WTC11 (cell line): ENCODE measurements around the gene SLC16A7. TPM values are rescaled to one million over a fixed set of nuclear protein-coding genes. Genes with fewer than 3 reads are reported as not detected.

Experiments
- ATAC-seq: fragments of 200-7000 bp; cut with Tn5 transposase; 2 replicates; pipeline ENCODE4 v1.10.0; 2021; ENCODE audit warnings: mild to moderate bottlenecking, moderate library complexity
- CTCF ChIA-PET: fragments of 300-600 bp; sonication (Branson Sonifier 250); formaldehyde crosslinking; loops from one replicate; lab custom pipeline; 2021; ENCODE audit warnings: antibody characterized with exemption; lab: Charles Lee
- POLR2A ChIA-PET: fragments of 350-600 bp; sonication (Branson Sonifier 250); formaldehyde crosslinking; loops from one replicate; lab custom pipeline; 2021; ENCODE audit warnings: antibody characterized with exemption; lab: Charles Lee
- DNase-seq: peaks from one replicate; pipeline ENCODE4 v3.0.0; 2021; ENCODE audit warnings: low spot score
- H3K27ac Mint-ChIP-seq: 2 replicates; pipeline ENCODE4 v1.8.0; 2021; ENCODE audit warnings: mixed read lengths
- H3K27me3 Mint-ChIP-seq: 2 replicates; pipeline ENCODE4 v1.8.0; 2021; ENCODE audit warnings: low read depth, mild to moderate bottlenecking, moderate library complexity, mixed read lengths
- H3K36me3 Mint-ChIP-seq: 2 replicates; pipeline ENCODE4 v1.8.0; 2021; ENCODE audit warnings: mixed read lengths
- H3K4me1 Mint-ChIP-seq: 2 replicates; pipeline ENCODE4 v1.8.0; 2022; ENCODE audit warnings: mixed read lengths
- H3K4me3 Mint-ChIP-seq: 2 replicates; pipeline ENCODE4 v1.8.0; 2021; ENCODE audit warnings: mild to moderate bottlenecking, moderate library complexity, mixed read lengths
- H3K9me3 Mint-ChIP-seq: 2 replicates; pipeline ENCODE4 v1.8.0; 2021; ENCODE audit warnings: mixed read lengths
- FOXJ3 ChIP-seq: sonication (generic); formaldehyde crosslinking; IDR thresholded peaks from 2 replicates; pipeline ENCODE4 v1.9.0; 2021; ENCODE audit warnings: missing genetic modification reagents, mild to moderate bottlenecking, borderline replicate concordance
- FOXP1 ChIP-seq: sonication (generic); formaldehyde crosslinking; IDR thresholded peaks from 2 replicates; pipeline ENCODE4 v1.8.0; 2022; ENCODE audit warnings: missing genetic modification reagents, mild to moderate bottlenecking, moderate library complexity, borderline replicate concordance
- GTF2I ChIP-seq: fragments of 250-450 bp; sonication (Bioruptor Pico); conservative IDR thresholded peaks from 2 replicates; pipeline ENCODE4 v1.4.0; 2021; ENCODE audit warnings: mild to moderate bottlenecking
- JAZF1 ChIP-seq: fragments of 250-450 bp; sonication (Bioruptor Pico); IDR thresholded peaks from 2 replicates; pipeline ENCODE4 v1.9.0; 2021; ENCODE audit warnings: moderate library complexity, mild to moderate bottlenecking, inconsistent platforms
- MYBL2 ChIP-seq: sonication (generic); formaldehyde crosslinking; IDR thresholded peaks from 2 replicates; pipeline ENCODE4 v1.8.1; 2023; ENCODE audit warnings: mild to moderate bottlenecking, moderate library complexity, missing genetic modification reagents
- RELA ChIP-seq: sonication (generic); formaldehyde crosslinking; IDR thresholded peaks from 2 replicates; pipeline ENCODE4 v1.8.1; 2022; ENCODE audit warnings: missing genetic modification reagents, mild to moderate bottlenecking, borderline replicate concordance
- SMAD3 ChIP-seq: sonication (generic); formaldehyde crosslinking; IDR thresholded peaks from 2 replicates; pipeline ENCODE4 v1.8.0; 2022; ENCODE audit warnings: missing genetic modification reagents, mild to moderate bottlenecking, borderline replicate concordance
- SMAD4 ChIP-seq: sonication (generic); formaldehyde crosslinking; IDR thresholded peaks from 2 replicates; pipeline ENCODE4 v1.8.0; 2022; ENCODE audit warnings: mild to moderate bottlenecking, missing genetic modification reagents
- TCF7 ChIP-seq: sonication (generic); formaldehyde crosslinking; IDR thresholded peaks from 2 replicates; pipeline ENCODE4 v1.8.0; 2022; ENCODE audit warnings: mild to moderate bottlenecking, low read depth, missing genetic modification reagents, moderate library complexity
- ZNF121 ChIP-seq: sonication (generic); formaldehyde crosslinking; IDR thresholded peaks from 2 replicates; pipeline ENCODE4 v1.8.0; 2023; ENCODE audit warnings: missing genetic modification reagents
- ZNF138 ChIP-seq: sonication (generic); formaldehyde crosslinking; conservative IDR thresholded peaks from 2 replicates; pipeline ENCODE4 v1.8.1; 2022; ENCODE audit warnings: mild to moderate bottlenecking, moderate library complexity, missing genetic modification reagents
- ZNF317 ChIP-seq: sonication (generic); formaldehyde crosslinking; IDR thresholded peaks from 2 replicates; pipeline ENCODE4 v1.8.1; 2023; ENCODE audit warnings: low read depth, mild to moderate bottlenecking, moderate library complexity, missing genetic modification reagents, borderline replicate concordance
- ZNF416 ChIP-seq: fragments of 250-450 bp; sonication (Bioruptor Pico); IDR thresholded peaks from 2 replicates; pipeline ENCODE4 v1.9.0; 2021; ENCODE audit warnings: mild to moderate bottlenecking, inconsistent platforms
- ZNF423 ChIP-seq: fragments of 250-450 bp; sonication (Bioruptor Pico); IDR thresholded peaks from 2 replicates; pipeline ENCODE4 v2.1.2; 2022; ENCODE audit warnings: mild to moderate bottlenecking, moderate library complexity
- total RNA-seq: library from RNA; stranded (reverse); gene quantifications from 3 replicates; pipeline ENCODE4 v1.2.3, GENCODE V29; 2021
- TF ChIP-seq, protein P1 (sequence below): fragments of 250-450 bp; sonication (Bioruptor Pico); IDR thresholded peaks from 2 replicates; pipeline ENCODE4 v1.9.0; 2021; ENCODE audit warnings: mild to moderate bottlenecking, borderline replicate concordance
- TF ChIP-seq, protein P2 (sequence below): sonication (generic); formaldehyde crosslinking; IDR thresholded peaks from 2 replicates; pipeline ENCODE4 v1.8.1; 2023; ENCODE audit warnings: mild to moderate bottlenecking, missing genetic modification reagents, moderate library complexity
- TF ChIP-seq, protein P3 (sequence below): sonication (generic); formaldehyde crosslinking; IDR thresholded peaks from 2 replicates; pipeline ENCODE4 v1.8.0; 2022; ENCODE audit warnings: mild to moderate bottlenecking, missing genetic modification reagents
- TF ChIP-seq, protein P4 (sequence below): sonication (generic); formaldehyde crosslinking; IDR thresholded peaks from 2 replicates; pipeline ENCODE4 v1.8.1; 2022; ENCODE audit warnings: low read depth, missing genetic modification reagents, borderline replicate concordance
- TF ChIP-seq, protein P5 (sequence below): sonication (generic); formaldehyde crosslinking; conservative IDR thresholded peaks from 2 replicates; pipeline ENCODE4 v1.8.1; 2023; ENCODE audit warnings: mild to moderate bottlenecking, low read depth, missing genetic modification reagents, moderate library complexity
- TF ChIP-seq, protein P6 (sequence below): sonication (generic); formaldehyde crosslinking; IDR thresholded peaks from 2 replicates; pipeline ENCODE4 v1.8.0; 2022; ENCODE audit warnings: mild to moderate bottlenecking, missing genetic modification reagents

The SLC16A7 gene
- total RNA-seq, 1 experiment from 2014 or later = 3.4 TPM

DNA sequence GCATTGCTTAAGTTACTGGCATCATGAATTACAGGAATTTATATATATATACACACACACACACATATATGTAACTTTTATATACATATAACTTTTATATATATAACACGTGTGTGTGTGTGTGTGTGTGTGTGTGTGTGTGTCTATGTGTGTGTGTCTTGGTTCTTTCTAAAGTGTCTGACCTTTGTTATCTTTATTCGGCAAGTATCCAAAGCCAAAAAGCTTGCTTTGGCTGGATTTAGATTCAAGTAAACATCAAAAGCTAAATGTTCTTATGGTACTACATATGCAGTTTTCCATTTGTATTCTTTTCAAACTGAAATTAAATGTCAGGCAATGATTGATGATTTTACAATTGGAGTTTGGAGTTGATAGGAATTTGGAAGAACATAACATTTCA lies 69.9 kb downstream of the SLC16A7 start:
- ChIA-PET CTCF (no interaction called here), POLR2A (no interaction called here)
- H3K27me3 Mint-ChIP-seq = no peaks in the 10 kb centered on the region; the same call in 1 of the 2 replicates
- H3K4me3 Mint-ChIP-seq = no peak overlapping the region
- ATAC-seq = no peak
- DNase-seq = no peak
- H3K36me3 Mint-ChIP-seq = peaks cover 28% of the 10 kb centered on the region
- H3K27ac Mint-ChIP-seq = no peak overlapping the region
- TF ChIP-seq GTF2I (CRISPR knock-in tag) (no peak), FOXP1 (no peak), FOXJ3 (CRISPR knock-in tag) (no peak), TCF7 (no peak), ZNF423 (CRISPR knock-in tag) (no peak), RELA (no peak), JAZF1 (CRISPR knock-in tag) (no peak), ZNF121 (no peak), ZNF138 (CRISPR knock-in tag) (no peak), MYBL2 (CRISPR knock-in tag) (no peak), ZNF416 (no peak), SMAD3 (no peak)
- TF ChIP-seq, protein P1, sequence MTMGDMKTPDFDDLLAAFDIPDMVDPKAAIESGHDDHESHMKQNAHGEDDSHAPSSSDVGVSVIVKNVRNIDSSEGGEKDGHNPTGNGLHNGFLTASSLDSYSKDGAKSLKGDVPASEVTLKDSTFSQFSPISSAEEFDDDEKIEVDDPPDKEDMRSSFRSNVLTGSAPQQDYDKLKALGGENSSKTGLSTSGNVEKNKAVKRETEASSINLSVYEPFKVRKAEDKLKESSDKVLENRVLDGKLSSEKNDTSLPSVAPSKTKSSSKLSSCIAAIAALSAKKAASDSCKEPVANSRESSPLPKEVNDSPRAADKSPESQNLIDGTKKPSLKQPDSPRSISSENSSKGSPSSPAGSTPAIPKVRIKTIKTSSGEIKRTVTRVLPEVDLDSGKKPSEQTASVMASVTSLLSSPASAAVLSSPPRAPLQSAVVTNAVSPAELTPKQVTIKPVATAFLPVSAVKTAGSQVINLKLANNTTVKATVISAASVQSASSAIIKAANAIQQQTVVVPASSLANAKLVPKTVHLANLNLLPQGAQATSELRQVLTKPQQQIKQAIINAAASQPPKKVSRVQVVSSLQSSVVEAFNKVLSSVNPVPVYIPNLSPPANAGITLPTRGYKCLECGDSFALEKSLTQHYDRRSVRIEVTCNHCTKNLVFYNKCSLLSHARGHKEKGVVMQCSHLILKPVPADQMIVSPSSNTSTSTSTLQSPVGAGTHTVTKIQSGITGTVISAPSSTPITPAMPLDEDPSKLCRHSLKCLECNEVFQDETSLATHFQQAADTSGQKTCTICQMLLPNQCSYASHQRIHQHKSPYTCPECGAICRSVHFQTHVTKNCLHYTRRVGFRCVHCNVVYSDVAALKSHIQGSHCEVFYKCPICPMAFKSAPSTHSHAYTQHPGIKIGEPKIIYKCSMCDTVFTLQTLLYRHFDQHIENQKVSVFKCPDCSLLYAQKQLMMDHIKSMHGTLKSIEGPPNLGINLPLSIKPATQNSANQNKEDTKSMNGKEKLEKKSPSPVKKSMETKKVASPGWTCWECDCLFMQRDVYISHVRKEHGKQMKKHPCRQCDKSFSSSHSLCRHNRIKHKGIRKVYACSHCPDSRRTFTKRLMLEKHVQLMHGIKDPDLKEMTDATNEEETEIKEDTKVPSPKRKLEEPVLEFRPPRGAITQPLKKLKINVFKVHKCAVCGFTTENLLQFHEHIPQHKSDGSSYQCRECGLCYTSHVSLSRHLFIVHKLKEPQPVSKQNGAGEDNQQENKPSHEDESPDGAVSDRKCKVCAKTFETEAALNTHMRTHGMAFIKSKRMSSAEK (CRISPR knock-in tag) = no peak
- TF ChIP-seq, protein P2, sequence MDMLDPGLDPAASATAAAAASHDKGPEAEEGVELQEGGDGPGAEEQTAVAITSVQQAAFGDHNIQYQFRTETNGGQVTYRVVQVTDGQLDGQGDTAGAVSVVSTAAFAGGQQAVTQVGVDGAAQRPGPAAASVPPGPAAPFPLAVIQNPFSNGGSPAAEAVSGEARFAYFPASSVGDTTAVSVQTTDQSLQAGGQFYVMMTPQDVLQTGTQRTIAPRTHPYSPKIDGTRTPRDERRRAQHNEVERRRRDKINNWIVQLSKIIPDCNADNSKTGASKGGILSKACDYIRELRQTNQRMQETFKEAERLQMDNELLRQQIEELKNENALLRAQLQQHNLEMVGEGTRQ (CRISPR knock-in tag) = no peak
- H3K9me3 Mint-ChIP-seq = peaks cover 37% of the 10 kb centered on the region
- no peaks in the 10 kb centered on the region for H3K4me1 Mint-ChIP-seq

DNA sequence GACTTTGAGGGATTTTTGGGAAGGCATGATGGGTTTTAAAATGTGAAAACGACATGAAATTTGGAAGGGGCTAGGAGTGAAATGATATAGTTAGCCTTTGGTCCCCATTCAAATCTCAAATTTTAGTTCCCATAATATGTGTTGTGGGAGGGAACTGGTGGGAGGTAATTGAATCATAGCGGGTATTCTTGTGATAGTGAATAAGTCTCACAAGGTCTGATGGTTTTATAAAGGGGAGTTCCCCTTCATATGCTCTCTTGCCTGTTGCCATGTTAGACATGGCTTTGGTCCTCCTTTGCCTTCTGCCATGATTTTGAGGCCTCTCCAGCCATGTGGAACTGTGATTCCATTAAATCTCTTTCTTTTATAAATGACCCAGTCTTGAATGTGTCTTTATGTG lies 72.8 kb downstream of the SLC16A7 start:
- no peak for DNase-seq
- H3K4me1 Mint-ChIP-seq = no peaks in the 10 kb centered on the region
- peaks cover 37% of the 10 kb centered on the region for H3K9me3 Mint-ChIP-seq
- no peak for ATAC-seq
- ChIA-PET POLR2A (no interaction called here), CTCF (no interaction called here)
- no peaks in the 10 kb centered on the region; the same call in 1 of the 2 replicates for H3K27me3 Mint-ChIP-seq
- H3K36me3 Mint-ChIP-seq = peaks cover 28% of the 10 kb centered on the region
- no peak overlapping the region for H3K27ac Mint-ChIP-seq
- H3K4me3 Mint-ChIP-seq = no peak overlapping the region
- TF ChIP-seq, protein P3, sequence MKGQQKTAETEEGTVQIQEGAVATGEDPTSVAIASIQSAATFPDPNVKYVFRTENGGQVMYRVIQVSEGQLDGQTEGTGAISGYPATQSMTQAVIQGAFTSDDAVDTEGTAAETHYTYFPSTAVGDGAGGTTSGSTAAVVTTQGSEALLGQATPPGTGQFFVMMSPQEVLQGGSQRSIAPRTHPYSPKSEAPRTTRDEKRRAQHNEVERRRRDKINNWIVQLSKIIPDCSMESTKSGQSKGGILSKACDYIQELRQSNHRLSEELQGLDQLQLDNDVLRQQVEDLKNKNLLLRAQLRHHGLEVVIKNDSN (CRISPR knock-in tag) = no peak
- no peak for TF ChIP-seq ZNF416
- TF ChIP-seq, protein P4, sequence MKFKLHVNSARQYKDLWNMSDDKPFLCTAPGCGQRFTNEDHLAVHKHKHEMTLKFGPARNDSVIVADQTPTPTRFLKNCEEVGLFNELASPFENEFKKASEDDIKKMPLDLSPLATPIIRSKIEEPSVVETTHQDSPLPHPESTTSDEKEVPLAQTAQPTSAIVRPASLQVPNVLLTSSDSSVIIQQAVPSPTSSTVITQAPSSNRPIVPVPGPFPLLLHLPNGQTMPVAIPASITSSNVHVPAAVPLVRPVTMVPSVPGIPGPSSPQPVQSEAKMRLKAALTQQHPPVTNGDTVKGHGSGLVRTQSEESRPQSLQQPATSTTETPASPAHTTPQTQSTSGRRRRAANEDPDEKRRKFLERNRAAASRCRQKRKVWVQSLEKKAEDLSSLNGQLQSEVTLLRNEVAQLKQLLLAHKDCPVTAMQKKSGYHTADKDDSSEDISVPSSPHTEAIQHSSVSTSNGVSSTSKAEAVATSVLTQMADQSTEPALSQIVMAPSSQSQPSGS (CRISPR knock-in tag) = no peak
- TF ChIP-seq SMAD4 (CRISPR knock-in tag) = no peak
- no peak for TF ChIP-seq ZNF317 (CRISPR knock-in tag)
- TF ChIP-seq, protein P1 (CRISPR knock-in tag) = no peak
- TF ChIP-seq, protein P5, sequence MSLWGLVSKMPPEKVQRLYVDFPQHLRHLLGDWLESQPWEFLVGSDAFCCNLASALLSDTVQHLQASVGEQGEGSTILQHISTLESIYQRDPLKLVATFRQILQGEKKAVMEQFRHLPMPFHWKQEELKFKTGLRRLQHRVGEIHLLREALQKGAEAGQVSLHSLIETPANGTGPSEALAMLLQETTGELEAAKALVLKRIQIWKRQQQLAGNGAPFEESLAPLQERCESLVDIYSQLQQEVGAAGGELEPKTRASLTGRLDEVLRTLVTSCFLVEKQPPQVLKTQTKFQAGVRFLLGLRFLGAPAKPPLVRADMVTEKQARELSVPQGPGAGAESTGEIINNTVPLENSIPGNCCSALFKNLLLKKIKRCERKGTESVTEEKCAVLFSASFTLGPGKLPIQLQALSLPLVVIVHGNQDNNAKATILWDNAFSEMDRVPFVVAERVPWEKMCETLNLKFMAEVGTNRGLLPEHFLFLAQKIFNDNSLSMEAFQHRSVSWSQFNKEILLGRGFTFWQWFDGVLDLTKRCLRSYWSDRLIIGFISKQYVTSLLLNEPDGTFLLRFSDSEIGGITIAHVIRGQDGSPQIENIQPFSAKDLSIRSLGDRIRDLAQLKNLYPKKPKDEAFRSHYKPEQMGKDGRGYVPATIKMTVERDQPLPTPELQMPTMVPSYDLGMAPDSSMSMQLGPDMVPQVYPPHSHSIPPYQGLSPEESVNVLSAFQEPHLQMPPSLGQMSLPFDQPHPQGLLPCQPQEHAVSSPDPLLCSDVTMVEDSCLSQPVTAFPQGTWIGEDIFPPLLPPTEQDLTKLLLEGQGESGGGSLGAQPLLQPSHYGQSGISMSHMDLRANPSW (CRISPR knock-in tag) = no peak
- TF ChIP-seq, protein P6, sequence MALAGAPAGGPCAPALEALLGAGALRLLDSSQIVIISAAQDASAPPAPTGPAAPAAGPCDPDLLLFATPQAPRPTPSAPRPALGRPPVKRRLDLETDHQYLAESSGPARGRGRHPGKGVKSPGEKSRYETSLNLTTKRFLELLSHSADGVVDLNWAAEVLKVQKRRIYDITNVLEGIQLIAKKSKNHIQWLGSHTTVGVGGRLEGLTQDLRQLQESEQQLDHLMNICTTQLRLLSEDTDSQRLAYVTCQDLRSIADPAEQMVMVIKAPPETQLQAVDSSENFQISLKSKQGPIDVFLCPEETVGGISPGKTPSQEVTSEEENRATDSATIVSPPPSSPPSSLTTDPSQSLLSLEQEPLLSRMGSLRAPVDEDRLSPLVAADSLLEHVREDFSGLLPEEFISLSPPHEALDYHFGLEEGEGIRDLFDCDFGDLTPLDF = no peak
